Fibroblast of lung (primary cell): ENCODE data around the gene PPP4R1.

Experiments used
- CTCF ChIP-seq, 2 donors: IDR thresholded peaks in 1 of 2; conservative IDR thresholded peaks in 1 of 2; 1 replicate in 1 of 2; 2 replicates in 1 of 2; pipeline ENCODE4 v1.5.1; 2011 to 2012; ENCODE audit warnings: low read length in 2 of 2, control low read depth in 1 of 2, inconsistent platforms in 1 of 2, low read depth in 1 of 2, mild to moderate bottlenecking in 1 of 2
- EZH2 ChIP-seq: IDR thresholded peaks from 2 replicates; pipeline ENCODE4 v1.5.1; 2012; ENCODE audit warnings: low read length, control low read depth, mild to moderate bottlenecking; ENCODE audit errors: missing control alignments

GRCh38 chr18:9558387-9559064 is 55.8 kb downstream of the PPP4R1 start:
- no peak for TF ChIP-seq CTCF (conservative IDR thresholded peaks at IDR 0.05 in 1 of 2, IDR thresholded peaks at IDR 0.05 in 1 of 2; ENCODE audit: low read depth in 1 of 2, low read length in 2 of 2)
- no peak for TF ChIP-seq EZH2
